Measurements from ENCODE around the gene CHML.

The CHML gene

GRCh38 chr1:241614144-241614543, 26.0 kb downstream of the CHML start:
- no peaks in the 10 kb centered on the region for H3K9me3 Mint-ChIP-seq
- no peak overlapping the region for H3K4me3 Mint-ChIP-seq
- H3K27ac Mint-ChIP-seq = no peak overlapping the region
- no peaks in the 10 kb centered on the region for H3K4me1 Mint-ChIP-seq
- no peaks in the 10 kb centered on the region for H3K36me3 Mint-ChIP-seq
- no peaks in the 10 kb centered on the region for H3K27me3 Mint-ChIP-seq

DNA sequence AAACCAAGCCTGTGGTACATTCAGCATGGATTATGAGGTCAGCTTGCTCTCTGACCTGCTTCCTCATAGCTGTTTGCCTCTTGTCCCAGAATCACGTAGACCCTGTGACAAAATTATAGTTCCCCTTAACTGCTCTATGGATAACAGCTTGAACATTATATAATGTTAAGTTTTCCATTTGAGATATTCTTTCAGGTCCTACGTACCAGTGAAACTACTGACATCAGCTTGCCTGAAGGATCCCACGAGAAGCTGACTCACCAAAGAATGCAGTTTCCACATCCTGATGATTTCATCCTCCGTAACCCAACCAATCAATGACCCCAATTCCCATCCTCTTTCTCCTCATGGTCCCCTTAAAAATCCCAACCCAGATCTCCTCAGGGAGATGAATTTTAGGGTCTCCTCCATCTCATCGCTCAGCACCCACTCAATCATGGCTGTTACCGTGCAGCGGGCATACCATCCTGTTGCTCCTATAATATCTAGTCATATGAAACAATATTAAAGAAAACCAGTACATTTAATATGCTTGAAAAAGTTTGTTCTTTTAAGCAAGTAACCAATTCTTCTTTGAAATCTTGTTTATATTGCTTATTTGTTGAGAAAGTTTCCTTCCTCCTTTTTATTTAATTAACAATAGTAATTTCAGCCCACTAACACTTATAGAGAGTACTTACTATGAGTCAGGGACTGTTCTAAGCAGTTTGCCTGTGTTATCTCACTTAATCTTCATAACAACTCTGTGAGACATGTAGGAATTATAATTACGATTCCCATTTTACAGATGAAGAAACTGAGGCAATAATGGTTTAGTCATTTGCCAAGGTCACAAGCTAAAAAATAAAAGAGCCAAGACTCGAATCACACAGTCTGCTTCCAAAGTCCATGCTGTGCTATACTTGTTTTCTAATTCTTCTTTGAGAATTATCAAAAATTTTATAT, 27.4 kb downstream of the CHML start:
- Mint-ChIP-seq H3K4me3 (no peak overlapping the region), H3K27me3 (no peaks in the 10 kb centered on the region), H3K36me3 (no peaks in the 10 kb centered on the region), H3K9me3 (no peaks in the 10 kb centered on the region), H3K4me1 (no peaks in the 10 kb centered on the region), H3K27ac (no peak overlapping the region)

GRCh38 chr1:241611736-241612135, 28.4 kb downstream of the CHML start:
- Mint-ChIP-seq H3K9me3 (no peaks in the 10 kb centered on the region), H3K27me3 (no peaks in the 10 kb centered on the region), H3K36me3 (no peaks in the 10 kb centered on the region), H3K27ac (no peak overlapping the region), H3K4me1 (no peaks in the 10 kb centered on the region), H3K4me3 (no peak overlapping the region)

DNA sequence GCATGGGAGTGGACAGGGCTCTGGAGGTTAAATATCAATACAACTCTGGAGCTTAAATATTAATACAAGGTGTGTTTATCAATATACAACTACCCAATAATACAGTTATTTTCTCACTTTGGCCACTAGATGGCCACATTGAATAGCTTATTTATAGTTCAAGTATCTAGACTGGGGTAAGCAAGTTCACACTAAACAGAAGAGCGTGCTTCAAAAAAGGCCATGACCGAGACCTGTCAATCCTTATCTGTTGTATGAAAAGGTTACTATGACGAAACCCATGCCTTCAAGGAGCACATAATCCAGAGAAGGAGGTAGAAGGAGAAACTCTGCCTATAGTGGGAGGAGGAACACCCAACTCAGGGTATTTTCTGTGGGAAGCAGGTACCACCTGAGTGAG, 29.1 kb downstream of the CHML start:
- Mint-ChIP-seq H3K9me3 (no peaks in the 10 kb centered on the region), H3K4me1 (no peaks in the 10 kb centered on the region)

DNA sequence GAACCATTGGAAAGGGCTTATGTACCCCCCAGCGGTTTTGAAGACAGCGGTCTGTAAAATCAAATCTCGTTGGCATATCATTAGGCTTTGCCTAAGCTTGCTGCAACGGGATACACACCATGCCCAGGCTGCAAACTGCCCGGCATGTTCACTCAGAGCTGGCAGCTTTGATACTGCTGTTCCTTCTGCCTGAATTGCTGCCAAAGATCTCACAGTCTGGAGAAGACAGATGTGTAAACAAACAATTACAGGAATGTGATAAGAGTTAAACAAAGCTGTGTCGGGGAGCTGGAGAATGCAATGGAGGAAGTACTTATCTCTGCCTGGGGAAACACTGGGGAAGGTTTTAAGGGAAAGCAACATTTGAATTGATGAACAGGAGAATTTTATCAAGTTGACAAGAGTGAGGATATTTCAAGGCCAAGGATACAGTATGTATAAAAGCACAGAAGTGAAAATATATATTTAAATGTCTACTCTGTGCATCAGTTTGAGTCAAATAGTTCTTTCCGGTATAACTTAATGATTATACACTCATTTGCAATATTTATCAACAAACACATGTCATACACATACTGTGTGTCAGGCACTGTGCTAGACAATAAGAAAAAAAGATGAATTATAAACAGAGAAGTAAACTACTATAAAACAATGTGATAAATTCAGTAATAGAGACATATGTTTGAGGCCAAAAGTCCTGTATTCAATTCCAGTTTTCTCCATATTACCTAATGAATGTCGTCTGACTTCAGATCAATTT, 29.9 kb downstream of the CHML start:
- no peaks in the 10 kb centered on the region for H3K36me3 Mint-ChIP-seq
- no peak overlapping the region for H3K27ac Mint-ChIP-seq
- H3K27me3 Mint-ChIP-seq = no peaks in the 10 kb centered on the region
- no peaks in the 10 kb centered on the region for H3K9me3 Mint-ChIP-seq
- H3K4me3 Mint-ChIP-seq = no peak overlapping the region
- H3K4me1 Mint-ChIP-seq = no peaks in the 10 kb centered on the region

More for the DNA sequence above, 29.1 kb downstream of the CHML start:
- no peak overlapping the region for H3K4me3 Mint-ChIP-seq
- no peaks in the 10 kb centered on the region for H3K27me3 Mint-ChIP-seq
- H3K36me3 Mint-ChIP-seq = no peaks in the 10 kb centered on the region
- H3K27ac Mint-ChIP-seq = no peak overlapping the region

DNA sequence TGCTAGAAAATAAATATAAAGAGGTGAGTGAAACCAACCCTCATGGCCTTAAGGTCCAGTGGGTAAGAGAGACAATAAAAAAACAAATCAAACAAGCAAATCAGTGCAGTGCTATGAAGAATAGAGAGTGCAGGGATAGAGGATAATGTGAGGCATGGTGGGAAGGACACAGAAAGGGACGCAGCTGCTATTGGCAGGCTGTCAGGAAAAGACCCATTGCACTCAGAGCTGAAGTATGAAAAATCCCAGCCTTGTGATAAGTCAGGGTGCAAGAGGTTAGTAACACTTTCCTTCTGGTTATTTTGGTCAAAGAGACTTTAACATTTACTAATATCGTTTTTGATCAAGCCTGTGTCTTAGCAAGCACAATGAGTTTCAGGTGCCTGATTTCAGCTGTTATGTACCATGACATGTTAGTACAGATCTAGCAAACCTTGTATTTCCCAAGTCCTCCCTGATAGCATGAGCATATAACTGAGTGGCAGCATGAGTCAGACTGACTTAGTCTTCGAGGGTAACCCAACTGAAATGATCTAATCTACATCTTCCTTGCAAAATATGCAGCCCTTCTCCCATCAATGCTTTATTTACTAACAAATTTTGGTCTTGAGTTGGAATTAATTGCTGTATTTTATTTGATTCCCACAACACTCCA, 31.7 kb downstream of the CHML start:
- H3K4me3 Mint-ChIP-seq = no peak overlapping the region
- H3K27ac Mint-ChIP-seq = no peak overlapping the region
- no peaks in the 10 kb centered on the region for H3K27me3 Mint-ChIP-seq
- H3K36me3 Mint-ChIP-seq = peaks cover 2% of the 10 kb centered on the region
- H3K9me3 Mint-ChIP-seq = no peaks in the 10 kb centered on the region
- no peaks in the 10 kb centered on the region for H3K4me1 Mint-ChIP-seq

DNA sequence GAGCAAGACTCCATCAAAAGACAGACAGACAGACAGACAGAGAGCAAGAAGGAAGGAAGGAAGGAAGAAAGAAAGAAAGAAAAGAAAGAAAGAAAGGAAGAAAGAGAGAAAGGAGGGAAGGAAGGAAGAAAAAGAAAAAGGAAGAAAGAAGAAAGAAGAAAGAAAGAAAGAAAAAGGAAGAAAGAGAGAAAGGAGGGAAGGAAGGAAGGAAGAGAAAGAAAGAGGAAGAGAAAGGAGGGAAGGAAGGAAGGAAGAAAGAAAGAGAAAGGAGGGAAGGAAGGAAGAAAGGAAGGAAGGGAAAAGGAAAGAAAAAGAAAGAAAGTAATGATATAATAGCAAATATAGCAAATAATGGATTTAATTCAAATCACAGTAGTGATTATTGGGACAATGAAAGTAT, 32.7 kb downstream of the CHML start:
- H3K4me1 Mint-ChIP-seq = no peaks in the 10 kb centered on the region
- peaks cover 8% of the 10 kb centered on the region for H3K36me3 Mint-ChIP-seq
- no peak overlapping the region for H3K4me3 Mint-ChIP-seq
- no peak overlapping the region for H3K27ac Mint-ChIP-seq
- H3K27me3 Mint-ChIP-seq = no peaks in the 10 kb centered on the region
- no peaks in the 10 kb centered on the region for H3K9me3 Mint-ChIP-seq

DNA sequence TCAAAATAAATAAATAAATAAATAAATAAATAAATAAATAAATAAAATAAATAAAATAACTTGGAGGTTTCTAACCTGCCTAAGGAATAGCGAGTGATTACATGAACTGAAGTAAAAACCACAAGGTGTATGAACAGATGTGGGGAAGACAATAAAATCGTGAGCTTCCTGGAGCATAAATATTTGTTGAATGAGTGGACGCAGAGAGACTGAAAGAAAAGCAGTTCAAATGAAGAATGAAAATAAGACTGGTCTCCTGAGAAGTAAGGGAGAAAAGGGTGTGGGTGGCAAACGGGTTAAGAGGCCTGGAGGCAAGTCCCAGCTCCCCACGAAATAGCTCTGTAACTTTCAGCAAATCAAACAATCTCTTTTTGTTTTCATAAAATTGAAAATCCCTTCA, 33.6 kb downstream of the CHML start:
- H3K9me3 Mint-ChIP-seq = no peaks in the 10 kb centered on the region
- H3K4me3 Mint-ChIP-seq = no peak overlapping the region
- peaks cover 14% of the 10 kb centered on the region for H3K36me3 Mint-ChIP-seq
- H3K27me3 Mint-ChIP-seq = no peaks in the 10 kb centered on the region
- no peak overlapping the region for H3K27ac Mint-ChIP-seq
- H3K4me1 Mint-ChIP-seq = no peaks in the 10 kb centered on the region

GRCh38 chr1:241605146-241605805, 34.9 kb downstream of the CHML start:
- Mint-ChIP-seq H3K9me3 (no peaks in the 10 kb centered on the region), H3K36me3 (peaks cover 20% of the 10 kb centered on the region), H3K4me3 (no peak overlapping the region), H3K27me3 (no peaks in the 10 kb centered on the region), H3K4me1 (no peaks in the 10 kb centered on the region), H3K27ac (no peak overlapping the region)

DNA sequence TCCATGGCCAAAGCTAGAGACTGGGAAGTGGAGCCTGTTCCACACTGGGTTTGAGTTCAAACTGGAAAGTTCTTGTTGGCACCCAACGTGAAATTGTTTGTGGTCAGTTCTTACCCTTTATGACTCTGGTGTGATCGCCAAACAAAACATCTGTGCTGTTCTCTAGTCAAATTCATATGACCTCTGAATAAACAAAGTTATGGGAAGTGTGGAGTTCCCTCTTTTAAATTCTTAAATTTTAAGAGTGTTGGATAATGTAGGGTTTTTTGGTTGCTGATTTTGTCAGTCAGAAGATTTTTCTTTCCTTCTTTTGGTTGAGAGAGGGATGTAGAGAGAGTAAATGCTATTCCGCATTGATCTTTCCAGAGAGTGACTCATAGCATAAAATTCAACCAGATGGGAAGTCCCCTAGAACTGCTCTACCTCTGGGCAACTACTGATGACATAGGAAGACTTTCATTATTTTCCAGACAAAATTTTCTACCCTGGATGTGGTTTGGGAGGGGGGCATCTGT, 36.4 kb downstream of the CHML start:
- Mint-ChIP-seq H3K27ac (no peak overlapping the region), H3K9me3 (no peaks in the 10 kb centered on the region), H3K27me3 (no peaks in the 10 kb centered on the region), H3K36me3 (peaks cover 20% of the 10 kb centered on the region), H3K4me3 (no peak overlapping the region), H3K4me1 (no peaks in the 10 kb centered on the region)

DNA sequence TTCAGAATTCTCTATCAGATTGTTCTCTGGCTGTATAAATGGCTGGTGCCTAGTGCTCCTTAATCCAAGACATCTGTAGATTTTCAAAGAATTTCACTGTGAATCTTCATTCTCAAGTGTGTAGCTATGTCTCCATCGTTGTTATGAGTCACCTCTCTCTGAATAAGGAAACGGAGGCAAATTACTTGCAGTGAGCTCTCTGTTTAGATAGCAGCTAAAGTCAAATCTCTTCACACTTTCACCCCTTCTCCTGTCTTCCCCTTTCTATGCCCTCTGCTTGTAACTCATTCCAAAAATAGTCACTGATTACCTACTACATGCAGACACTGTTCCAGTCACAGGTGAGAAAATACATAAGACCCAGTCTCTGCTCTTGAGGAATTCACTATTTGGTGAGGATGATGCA, 39.7 kb downstream of the CHML start:
- Mint-ChIP-seq H3K9me3 (no peaks in the 10 kb centered on the region), H3K4me1 (no peaks in the 10 kb centered on the region), H3K27ac (no peak overlapping the region), H3K27me3 (no peaks in the 10 kb centered on the region), H3K36me3 (peaks cover 24% of the 10 kb centered on the region), H3K4me3 (no peak overlapping the region)

DNA sequence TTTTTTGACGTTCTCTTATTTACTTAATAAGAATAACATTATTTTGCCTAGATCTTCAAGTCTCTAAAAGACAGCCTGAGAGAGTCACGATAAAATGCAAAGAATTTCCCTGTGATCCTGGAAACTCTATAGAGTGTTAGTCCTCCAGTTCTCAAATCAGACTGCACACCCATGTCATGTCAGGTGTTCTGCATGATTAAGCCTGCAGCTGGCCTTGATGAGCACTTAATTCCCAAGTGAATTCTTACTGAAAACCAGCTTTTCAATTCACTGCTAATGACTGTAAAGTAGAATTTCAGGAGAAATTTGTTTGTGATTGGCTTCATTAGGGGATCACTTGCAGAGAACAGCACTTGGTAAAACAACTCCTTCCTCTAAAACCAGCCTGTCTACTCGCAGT, 41.9 kb downstream of the CHML start:
- Mint-ChIP-seq H3K4me3 (no peak overlapping the region), H3K36me3 (peaks cover 28% of the 10 kb centered on the region), H3K27me3 (no peaks in the 10 kb centered on the region), H3K9me3 (no peaks in the 10 kb centered on the region), H3K27ac (no peak overlapping the region), H3K4me1 (no peaks in the 10 kb centered on the region)

DNA sequence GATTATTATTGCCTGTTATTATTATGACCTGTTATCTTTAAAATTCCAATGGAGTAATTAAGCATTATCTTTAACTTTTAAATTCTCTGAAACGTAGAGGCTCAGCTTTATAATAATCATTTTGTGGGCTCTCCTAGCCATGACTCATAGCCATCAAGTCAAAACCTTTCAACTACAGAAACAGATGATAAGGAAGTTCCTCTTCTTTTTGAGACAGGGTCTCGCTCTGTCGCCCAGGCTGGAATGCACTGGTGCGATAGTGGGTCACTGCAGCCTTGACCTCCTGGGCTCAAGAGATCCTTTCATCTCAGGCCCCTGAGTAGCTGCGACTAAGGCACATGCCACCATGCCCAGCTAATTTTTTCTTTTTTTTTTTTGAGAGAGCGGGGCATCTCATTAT, 43.5 kb downstream of the CHML start:
- Mint-ChIP-seq H3K4me3 (no peak overlapping the region), H3K36me3 (peaks cover 20% of the 10 kb centered on the region), H3K9me3 (no peaks in the 10 kb centered on the region), H3K27me3 (no peaks in the 10 kb centered on the region), H3K27ac (no peak overlapping the region), H3K4me1 (peaks cover 8% of the 10 kb centered on the region)

- H3K9me3 Mint-ChIP-seq = no peaks in the 10 kb centered on the region
- no peak overlapping the region for H3K4me3 Mint-ChIP-seq
- peaks cover 8% of the 10 kb centered on the region for H3K4me1 Mint-ChIP-seq
- H3K36me3 Mint-ChIP-seq = peaks cover 13% of the 10 kb centered on the region
- no peaks in the 10 kb centered on the region for H3K27me3 Mint-ChIP-seq
- H3K27ac Mint-ChIP-seq = peak overlapping the region; percentile 77
These were observed 47.0 kb downstream of the CHML start for GRCh38 chr1:241593186-241593585.

- H3K4me3 Mint-ChIP-seq = no peak overlapping the region
- peaks cover 9% of the 10 kb centered on the region for H3K36me3 Mint-ChIP-seq
- H3K27me3 Mint-ChIP-seq = no peaks in the 10 kb centered on the region
- no peaks in the 10 kb centered on the region for H3K9me3 Mint-ChIP-seq
- peaks cover 8% of the 10 kb centered on the region for H3K4me1 Mint-ChIP-seq
- H3K27ac Mint-ChIP-seq = peak overlapping the region; percentile 71
These were observed 47.8 kb downstream of the CHML start for GRCh38 chr1:241592273-241592958.
